NT2/D1 (cell line): ENCODE results near the gene C22orf15.

ENCODE experiments used
- SUZ12 ChIP-seq: IDR thresholded peaks from 2 replicates; pipeline ENCODE4 v1.6.1; 2011; ENCODE audit not compliant: insufficient read length, insufficient read depth; ENCODE audit errors: extremely low read depth
- YY1 ChIP-seq: IDR thresholded peaks from 2 replicates; pipeline ENCODE4 v1.6.1; 2011; ENCODE audit not compliant: insufficient read length, insufficient read depth

GRCh38 chr22:23718371-23719165 is 44.2 kb upstream of the C22orf15 start:
- no peak for TF ChIP-seq SUZ12
- TF ChIP-seq YY1 = no peak
